HL-60/S4 treated with phorbol 12-myristate 13-acetate at 8.2 ng/mL for 4 days and 3 days (cell line): ENCODE data around the gene PCCA.
"Not testable (repeated sequence)": the region's sequence is repeated elsewhere in the genome, so short reads cannot be mapped to it uniquely, and the experiment has no call there.

Experiments
- in situ Hi-C: fragments of 300-500 bp; cut with MboI; formaldehyde crosslinking; loops from 2 replicates; pipeline ENCODE4 v1.15.0; 2022; ENCODE audit warnings: low sequenced_read_pairs

Gene PCCA

GRCh38 chr13:100349594-100349993, 260.7 kb downstream of the PCCA start:
- in situ Hi-C loops, result no loop called here

DNA sequence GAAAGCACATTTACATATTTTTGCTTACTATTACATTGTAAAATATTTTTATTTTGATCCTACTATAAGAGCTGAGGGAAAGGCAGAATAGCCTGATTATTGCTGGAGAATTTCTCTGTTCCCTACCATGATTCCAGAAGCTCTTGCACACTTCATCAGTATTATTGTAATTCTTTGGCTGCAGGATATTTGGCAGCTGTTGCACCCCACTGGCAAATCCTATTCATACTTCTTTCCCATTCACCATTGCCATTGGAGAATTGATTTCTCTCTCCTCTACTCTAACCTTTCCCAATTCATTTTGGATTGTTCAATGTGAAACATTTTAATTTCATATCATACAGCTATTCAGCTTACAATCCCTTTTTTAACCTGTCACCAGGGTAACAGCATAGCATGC, 261.7 kb downstream of the PCCA start:
- in situ Hi-C loops, result no loop called here

DNA sequence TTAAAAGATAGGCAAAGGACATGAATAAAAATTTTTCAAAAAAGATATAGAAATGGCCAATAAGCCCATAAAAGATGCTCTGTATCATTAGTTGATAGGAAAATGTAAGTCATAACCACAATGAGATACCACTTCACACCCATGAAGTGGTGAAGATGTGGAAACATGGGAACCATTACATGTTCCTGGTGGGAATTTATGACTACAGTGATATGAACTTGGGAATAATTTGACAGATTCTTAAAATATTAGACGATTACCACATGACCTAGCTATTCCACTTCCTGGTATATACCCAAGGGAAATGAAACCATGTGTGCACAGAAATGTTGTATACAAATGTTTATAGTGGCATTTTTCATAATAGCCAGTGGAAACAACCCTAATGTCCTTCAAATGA, 267.5 kb downstream of the PCCA start:
- in situ Hi-C loops, result no loop called here

GRCh38 chr13:100356889-100357288, 268.0 kb downstream of the PCCA start:
- in situ Hi-C loops, result no loop called here

DNA sequence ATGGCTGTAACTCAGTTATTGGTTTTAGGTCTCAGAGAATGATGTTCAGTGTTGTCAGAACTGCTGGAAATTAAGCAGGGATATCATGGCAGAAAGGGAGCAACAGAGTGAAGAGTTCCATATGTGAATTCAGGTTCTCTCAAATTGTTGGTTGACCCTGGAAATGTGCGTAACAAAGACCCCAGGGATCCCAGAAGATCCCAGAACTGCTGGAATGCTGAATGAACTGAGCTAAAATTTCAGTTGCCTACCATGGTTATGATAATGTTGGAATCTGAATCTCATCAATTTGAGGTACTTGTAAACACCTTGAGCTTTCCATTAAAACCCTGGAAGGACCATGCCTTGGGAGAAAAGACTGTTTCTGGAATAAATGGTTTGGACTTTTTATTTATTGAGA, 268.9 kb downstream of the PCCA start:
- in situ Hi-C loops, result no loop called here

- in situ Hi-C loops, result no loop called here
Observed at GRCh38 chr13:100361504-100361903, 272.6 kb downstream of the PCCA start.

GRCh38 chr13:100362371-100362770, 273.5 kb downstream of the PCCA start:
- in situ Hi-C loops, result no loop called here

- in situ Hi-C loops, result no loop called here
Observed at GRCh38 chr13:100362781-100363180, 273.9 kb downstream of the PCCA start.

GRCh38 chr13:100363285-100363711, 274.4 kb downstream of the PCCA start:
- in situ Hi-C loops, result no loop called here

GRCh38 chr13:100363874-100364273, 275.0 kb downstream of the PCCA start:
- in situ Hi-C loops, result no loop called here

- in situ Hi-C loops, result no loop called here
Observed at GRCh38 chr13:100364591-100364990, 275.7 kb downstream of the PCCA start.

GRCh38 chr13:100365680-100366079, 276.8 kb downstream of the PCCA start:
- in situ Hi-C loops, result no loop called here

DNA sequence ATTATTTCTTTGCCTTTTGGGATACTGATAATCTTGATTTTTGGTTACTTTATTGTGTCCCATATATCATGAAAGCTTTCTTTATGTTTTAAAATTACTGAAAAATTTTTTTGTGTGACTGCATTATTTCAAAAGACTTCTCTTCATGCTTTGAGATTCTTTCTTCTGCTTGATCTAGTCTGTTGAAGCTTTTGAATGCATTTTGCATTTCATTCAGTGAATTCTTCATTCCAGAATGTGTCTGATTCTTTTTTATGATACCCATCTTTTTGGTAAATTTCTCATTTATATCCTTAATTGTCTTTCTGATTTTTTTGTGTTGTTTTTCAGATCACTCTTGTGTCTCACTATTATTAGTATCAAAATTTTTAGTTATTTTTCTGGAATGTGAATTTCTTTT, 289.6 kb downstream of the PCCA start:
- in situ Hi-C loops, result no loop called here

DNA sequence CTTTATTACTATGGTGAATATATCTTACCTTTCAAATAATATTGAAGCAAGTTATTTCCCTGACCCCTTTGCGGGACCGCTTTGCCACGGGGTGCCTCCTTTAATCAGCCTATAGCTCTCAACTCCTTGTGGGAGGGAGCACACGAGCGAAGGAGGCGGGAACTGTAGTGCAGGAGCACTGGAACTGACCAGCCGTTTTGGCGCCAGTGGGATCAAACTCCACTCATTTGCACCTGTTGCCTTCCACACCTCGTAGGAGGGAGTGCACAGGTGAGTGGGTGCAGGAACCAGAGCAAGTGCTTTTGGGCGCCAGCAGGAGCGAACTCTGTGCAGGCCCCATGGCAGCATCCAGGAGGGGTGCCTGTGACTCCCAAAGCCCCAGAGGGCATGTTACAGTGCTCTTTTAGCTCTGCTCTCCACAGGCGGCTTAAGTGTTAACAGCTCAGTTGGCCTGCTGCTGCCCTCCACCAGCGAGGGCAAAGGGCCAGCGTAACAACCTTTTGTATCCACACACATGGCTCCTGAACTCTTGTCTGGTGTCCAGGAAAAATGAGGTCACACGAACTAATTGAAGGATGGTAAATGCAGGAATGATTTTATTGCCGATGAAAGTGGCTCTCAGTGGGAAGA, 292.8 kb downstream of the PCCA start:
- in situ Hi-C loops, result no loop called here

DNA sequence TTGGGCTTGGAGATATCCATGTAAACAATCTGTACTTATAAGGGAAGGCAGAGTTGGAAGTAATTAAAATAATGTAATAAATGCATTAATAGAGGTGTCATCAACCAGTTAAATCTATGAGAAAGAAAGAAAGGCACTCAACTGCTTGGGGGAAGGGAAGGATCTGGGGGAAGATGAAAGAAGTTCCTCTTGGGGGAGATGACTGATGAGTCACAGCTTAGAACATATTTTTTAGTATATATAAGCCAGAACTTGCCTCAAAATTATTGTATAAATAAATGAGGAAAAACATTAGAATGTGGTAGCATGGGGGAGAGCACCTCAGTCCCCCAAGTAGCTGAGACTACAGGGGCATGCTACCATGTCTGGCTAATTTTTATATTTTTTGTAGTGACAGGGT, 293.9 kb downstream of the PCCA start:
- in situ Hi-C loops, result no loop called here

DNA sequence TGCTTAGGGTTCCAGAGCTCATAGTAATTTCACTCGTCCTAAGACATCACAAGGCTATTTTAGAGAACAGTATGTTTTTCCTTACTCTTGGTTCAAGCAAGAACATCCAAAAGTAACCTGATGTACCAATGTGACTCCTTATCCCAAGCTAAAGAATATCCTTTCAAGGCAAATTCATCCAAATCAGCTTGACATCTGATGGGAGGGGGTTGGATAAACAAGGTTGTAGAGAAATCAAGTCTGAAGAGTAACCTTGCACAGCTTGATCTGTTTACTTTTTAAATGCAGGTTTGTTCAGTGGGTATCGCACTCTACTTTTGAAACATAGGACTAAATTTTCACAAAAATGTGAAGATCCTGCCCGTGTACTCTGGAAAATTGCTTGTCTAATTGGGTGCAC, 298.5 kb downstream of the PCCA start:
- in situ Hi-C loops, result no loop called here

GRCh38 chr13:100388150-100388549, 299.3 kb downstream of the PCCA start:
- in situ Hi-C loops, result not testable (repeated sequence)

DNA sequence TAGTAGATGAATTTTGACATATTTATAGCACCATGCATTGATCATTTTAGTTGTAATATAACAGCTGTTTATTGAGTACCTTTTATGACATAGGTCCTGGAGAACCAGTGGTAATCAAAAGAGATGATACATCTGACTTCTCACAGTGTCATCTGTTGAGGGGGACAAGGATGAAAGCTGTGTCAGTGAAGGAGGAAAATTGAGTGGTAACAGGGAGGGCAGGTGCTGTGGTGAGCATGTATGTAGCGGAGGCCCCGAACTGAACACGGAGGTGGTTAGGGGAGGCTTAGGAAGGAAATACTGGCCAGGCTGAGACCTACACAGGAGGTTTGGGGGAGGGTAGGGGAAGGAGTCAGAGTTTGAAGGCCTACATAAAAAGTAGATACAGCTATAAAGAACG, 300.0 kb downstream of the PCCA start:
- in situ Hi-C loops, result no loop called here

GRCh38 chr13:100389617-100390016, 300.7 kb downstream of the PCCA start:
- in situ Hi-C loops, result no loop called here

- in situ Hi-C loops, result no loop called here
Observed at GRCh38 chr13:100392709-100393630, 304.1 kb downstream of the PCCA start.

- in situ Hi-C loops, result no loop called here
Observed at GRCh38 chr13:100394005-100394695, 305.3 kb downstream of the PCCA start.
